SIG-M5 treated with dmso at 0.1 percent for 504 hours (cell line): ENCODE measurements around the gene OR6X1.

Source experiments
- DNase-seq: peaks from one replicate; lab custom pipeline; 2025; ENCODE audit not compliant: unreplicated experiment; lab: John Stamatoyannopoulos, UW

OR6X1 gene, protein sequence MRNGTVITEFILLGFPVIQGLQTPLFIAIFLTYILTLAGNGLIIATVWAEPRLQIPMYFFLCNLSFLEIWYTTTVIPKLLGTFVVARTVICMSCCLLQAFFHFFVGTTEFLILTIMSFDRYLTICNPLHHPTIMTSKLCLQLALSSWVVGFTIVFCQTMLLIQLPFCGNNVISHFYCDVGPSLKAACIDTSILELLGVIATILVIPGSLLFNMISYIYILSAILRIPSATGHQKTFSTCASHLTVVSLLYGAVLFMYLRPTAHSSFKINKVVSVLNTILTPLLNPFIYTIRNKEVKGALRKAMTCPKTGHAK

DNA sequence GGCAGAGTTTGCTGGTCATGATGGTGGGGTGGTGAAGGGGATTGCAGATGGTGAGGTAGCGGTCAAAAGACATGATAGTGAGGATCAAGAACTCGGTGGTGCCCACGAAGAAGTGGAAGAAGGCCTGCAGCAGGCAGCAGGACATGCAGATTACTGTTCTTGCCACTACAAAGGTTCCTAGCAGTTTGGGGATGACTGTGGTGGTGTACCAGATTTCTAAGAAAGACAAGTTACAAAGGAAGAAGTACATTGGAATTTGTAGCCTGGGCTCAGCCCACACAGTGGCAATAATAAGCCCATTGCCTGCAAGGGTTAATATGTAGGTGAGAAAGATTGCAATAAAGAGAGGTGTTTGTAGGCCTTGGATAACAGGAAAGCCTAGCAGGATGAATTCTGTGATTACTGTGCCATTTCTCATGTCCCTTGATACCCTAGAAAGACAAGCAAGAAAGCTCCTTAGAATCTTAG lies at the start of gene OR6X1:
Gene OR6X1, minus strand, starts transcription at position 418 of the 468 bp plus-strand sequence. Its CDS starts 0 bp downstream, at position 418.
- DNase-seq: no peak

DNA sequence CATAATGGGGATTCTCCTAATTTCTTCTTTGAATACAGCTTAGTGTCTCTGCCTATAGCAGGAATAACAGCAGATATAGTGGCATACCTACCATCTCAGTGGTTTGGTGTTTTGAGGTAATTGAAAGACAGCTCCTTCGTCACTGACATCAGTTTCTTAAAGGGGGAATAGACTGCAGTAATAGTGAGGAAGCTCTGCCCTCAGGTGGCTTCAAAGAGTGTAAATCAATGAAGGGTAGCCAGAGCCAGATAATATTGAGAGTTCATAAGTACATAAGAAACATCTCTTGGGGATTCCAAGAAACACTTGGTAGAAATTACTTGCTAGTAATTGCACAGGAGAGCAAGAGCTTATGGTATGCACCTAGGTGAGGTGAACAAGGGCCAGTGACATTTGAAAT lies 47.4 kb upstream of the OR6X1 start:
- no peak for DNase-seq

DNA sequence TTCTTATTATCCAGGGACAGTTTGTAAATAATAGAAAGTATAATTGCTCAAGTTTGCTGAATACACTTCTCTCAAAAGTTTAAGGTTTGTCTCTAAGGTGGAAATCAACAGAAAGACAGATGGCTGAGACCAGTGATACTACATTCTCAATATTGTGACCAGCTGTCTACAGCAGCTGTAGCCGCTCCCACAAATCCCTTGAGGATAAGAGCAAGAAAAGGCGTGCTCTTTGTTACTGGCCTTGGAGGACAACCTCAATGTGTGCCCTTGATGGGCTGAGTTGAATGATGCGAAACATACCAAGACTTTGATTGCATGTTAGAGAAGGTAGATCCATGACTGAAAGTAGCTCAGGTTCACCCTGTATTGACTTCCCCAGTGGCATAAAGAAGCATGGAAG lies 45.7 kb upstream of the OR6X1 start:
- DNase-seq: no peak

DNA sequence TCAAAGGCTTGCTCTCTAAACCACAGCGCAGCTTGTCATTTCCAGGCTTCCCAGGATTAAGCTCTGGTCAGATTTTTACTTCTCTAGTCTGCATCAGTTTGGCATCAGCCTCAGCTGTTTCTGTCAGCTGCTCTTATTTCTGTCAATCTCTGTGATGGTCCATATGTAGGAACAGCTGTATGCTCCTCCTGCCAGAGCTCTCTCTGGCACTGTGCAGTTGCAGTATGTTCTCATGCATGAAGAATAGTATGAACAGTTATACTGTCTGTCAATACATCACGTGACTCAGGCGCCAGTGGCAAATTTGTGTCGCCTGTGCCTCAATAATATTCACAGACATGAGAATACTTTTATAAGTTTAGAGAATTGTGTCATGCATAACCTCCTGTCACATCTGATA lies 45.1 kb upstream of the OR6X1 start:
- DNase-seq: no peak

DNA sequence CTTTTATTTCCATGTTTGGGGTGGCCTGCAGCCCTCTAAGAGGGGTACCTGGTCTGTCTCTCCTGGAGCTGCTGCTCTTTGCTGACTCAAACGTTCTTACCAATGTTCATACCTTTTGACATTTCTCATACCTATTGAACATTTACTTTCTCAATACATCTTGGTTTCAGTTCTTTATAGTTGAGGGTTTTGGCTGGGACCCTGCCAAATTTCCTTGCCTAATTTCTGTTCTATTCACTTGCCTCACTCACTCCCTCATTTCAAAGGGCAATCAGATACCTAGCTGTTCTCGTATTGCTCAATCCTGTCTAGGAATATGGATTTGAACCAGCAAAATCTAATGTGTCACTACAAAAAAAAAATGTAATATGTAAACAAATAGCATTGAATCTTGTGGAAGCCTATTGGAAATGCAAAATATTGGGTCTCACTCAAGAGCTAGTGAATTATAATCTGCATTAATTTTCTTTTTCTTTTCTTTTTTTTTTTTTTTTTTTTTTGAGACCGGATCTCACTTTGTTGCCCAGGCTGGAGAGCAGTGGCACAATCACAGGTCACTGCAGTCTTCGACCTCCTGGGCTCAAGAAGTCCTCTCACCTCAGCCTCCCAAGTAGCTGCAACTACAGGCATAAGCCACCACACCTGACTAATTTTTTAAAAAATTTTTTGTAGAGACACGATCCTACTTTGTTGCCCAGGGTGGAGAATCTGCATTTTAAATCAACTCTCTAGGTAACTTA lies 44.4 kb upstream of the OR6X1 start:
- DNase-seq: no peak

DNA sequence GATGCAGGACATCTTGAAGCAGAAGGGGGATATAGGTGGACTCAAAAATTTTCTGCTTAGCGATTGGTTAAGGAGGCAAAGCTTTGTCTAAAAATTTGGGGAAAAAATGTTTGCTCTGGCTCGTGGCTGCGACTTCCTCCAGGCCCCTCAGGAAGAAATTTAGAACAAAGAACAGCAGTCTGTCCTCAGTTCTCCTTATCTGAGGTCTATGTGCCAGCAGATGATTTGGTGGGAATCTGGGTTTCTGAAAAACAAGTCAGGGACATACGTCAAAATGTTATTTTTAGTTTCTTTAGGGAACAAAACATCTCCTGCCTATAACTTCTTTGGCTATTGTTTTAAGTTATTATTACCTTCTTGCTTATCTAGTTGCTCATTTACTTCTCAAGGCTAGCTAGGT lies 43.8 kb upstream of the OR6X1 start:
- no peak for DNase-seq

DNA sequence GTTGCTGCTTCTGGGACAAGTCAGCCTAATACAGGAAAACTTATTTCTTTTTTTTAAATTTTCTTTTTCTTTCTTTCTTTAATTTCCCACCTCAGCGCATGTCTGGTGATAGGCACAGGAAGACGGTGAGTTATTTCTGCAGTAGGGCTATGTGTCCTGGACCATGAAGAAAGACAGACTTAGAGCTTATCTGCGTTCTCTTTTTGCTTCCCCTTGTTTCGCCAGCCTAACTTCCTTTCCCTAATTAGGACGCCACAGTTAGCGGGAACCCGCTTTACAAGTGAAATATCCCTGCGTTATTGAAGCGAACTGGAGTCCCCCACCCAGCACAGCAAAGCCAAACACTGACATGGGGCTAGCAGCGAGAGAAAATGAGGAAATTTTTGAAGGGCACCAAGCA lies 43.2 kb upstream of the OR6X1 start:
- no peak for DNase-seq

DNA sequence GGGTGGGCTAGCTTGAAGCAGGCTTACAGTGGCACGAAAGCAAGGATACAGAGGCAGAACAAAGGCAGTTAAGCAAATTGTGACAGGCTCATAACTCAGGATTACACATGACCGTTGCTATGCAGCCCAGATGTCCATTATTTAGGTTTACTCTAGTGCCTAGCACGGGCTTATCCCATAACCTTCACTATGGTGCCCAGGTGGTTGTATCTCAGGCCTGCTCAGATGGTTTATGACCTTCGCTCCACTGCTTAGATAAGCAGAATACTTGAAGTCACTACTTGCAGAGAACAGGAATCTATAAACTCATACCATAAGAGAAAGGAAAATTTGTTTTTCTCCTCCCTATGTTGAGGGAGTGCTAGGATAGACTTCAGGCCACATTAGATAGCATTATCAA lies 42.8 kb upstream of the OR6X1 start:
- DNase-seq: no peak

DNA sequence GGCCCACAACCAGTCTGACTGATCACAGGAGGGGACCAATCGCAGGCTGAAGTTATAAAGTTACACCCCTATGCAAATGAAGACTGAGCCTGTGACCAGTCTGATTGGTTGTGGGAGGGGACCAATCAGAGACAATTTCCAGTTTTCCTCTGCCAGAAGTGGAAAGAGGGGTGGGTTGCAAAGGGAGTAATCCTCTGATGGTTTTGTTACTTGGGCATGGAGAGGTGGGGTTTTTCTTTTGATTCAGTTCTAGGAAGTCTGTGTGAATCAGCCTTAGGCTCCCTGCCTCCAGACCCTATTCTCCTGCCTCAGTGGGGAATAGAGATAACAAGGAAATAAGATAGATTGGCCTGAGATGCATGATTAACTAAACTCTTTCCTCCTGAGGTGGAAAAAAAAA lies 41.9 kb upstream of the OR6X1 start:
- DNase-seq: no peak

DNA sequence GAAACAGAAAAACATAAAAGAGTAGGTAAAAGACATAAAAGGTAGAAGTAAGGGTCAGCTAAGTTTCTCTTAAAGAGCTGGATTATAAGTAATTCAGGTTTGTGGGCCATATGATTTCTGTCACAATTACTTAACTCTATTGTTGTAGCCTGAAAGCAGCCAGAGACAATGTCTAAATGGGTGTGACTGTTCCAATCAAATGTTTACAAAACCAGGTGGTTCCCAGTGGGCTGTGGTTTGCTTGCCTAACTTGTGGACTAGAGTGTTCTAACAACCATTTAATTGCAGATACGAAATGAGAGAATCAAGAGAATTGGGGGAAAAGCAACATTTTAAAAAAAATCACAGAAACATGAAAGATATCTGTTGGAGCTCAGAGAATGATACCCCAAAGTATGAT lies 29.2 kb upstream of the OR6X1 start:
- no peak for DNase-seq

DNA sequence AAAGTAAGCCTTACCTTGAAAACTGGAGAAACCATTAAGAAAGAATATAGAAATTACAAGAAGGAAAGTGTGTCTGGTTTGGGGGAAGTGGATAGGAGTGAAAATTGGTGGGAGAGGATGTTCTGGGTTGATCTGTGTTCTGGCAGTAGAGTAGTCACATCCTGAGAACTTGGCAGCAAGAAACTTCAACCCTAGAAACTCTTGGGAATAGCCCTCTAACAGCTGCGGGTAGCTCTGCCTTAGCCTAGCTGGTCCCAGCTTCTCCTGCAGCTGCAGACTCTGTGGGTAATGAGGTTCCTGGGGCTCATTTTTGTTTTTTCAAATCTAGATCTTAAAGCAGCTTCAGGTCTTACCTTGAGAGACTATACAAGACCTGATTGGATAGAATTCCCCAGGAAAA lies 24.2 kb upstream of the OR6X1 start:
- no peak for DNase-seq

DNA sequence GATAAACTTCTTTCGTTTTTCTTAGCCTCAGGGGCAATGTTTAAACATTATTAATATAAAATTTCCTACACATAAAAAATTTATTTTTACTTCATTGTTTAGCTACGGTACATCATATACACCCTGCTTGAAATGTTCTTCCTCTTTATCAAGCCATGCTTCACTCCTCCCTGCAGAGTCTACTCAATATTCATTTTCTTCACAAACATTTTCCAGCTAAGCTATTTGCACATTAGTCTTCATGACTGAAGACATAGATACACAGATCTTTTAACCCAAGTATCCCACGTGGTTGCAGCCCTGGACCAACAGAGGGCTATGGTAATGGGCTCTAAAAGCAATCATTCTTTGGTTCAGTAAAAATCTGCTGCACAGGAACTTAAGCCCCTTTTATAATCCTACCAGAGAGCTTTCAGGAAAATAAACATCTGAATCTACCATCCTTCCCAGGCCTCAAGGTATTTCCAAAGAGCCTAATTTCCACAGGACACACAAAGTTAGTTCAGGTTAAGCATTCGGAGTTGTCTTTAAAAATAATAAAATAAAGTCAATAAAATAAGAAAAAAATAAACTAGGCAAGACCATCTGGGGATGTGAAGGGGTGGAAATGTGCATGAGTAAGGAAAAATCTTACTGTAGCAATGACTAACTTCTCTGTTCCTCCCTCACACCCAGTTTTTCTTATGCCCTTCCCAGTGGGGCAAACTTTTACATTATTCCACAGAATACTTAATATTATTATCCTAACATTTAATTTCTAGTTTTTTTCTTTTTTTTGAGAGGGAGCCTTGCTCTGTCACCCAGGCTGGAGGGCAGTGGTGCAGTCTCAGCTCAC lies 21.6 kb upstream of the OR6X1 start:
- no peak for DNase-seq

DNA sequence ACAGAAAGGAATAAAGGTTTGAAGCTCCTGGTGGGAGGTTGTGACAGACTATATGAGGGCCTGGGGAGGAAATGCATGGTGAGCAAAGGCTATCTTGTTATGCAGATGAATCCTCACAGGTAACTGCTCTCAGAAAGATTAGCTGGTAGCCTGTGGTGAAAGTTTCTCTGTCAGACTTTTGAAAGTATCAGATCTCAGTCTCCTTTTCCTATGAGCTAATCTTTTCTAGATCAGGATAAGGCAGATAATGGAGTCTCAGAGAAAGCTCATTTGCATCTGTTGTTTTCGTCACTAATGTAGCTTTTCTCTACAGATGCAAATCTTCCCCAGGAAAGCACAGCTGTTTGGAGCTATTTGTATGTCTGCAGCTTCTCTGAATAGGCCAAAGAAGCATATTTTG lies 21.0 kb upstream of the OR6X1 start:
- no peak for DNase-seq

DNA sequence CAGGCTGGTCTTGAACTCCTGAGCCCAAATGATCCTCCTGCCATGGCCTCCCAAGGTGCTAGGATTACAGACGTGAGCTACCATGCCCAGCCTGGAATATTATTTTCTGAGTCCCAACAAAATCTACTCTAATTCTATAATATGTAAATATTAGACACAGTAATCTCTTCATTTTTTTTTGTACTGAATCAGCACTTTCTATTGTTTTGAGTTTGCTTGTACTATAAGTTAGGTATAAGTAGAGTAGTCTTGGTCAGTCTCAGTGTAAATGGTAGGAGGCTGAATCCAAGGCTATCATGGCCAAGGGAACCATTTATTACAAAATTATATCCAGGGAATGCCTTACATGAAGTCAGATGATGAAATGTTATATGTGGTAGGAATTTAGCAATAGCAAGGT lies 19.6 kb upstream of the OR6X1 start:
- no peak for DNase-seq

DNA sequence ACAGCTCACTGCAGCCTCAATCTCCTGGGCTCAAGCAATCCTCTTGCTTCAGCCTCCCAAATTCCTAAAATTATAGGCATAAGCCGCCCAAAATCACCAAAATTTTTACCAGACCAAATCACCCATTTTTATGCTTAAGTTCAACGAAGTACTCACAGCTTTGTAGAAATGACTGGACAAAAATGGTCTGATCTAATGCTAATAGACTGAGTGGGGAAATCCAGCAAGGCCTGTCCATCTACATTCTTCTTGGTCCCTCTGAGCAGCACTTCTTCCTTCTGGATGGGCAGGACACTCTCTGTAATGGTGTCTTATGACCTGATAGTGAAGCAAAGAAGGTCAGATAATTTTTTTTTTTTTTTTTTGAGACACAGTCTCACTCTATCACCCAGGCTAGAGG lies 18.7 kb upstream of the OR6X1 start:
- no peak for DNase-seq

DNA sequence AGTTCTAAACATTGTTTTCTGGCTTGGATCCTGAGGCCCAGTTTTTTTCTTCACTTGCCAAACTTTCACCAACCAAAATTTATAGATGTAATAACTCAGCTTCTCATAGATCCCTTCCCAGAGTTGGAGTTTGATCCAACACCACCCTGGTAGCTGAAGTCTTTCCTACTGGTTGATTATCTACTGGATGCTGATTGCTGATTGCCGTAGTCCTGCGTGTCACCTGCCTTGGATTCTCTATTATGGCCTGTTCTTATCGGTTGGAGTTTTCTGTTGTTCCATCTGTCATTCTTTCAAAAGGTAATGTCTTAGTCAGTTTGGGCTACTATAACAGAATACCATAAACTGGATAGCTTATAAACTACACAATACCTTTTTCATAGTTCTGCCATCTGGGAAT lies 17.3 kb upstream of the OR6X1 start:
- no peak for DNase-seq

DNA sequence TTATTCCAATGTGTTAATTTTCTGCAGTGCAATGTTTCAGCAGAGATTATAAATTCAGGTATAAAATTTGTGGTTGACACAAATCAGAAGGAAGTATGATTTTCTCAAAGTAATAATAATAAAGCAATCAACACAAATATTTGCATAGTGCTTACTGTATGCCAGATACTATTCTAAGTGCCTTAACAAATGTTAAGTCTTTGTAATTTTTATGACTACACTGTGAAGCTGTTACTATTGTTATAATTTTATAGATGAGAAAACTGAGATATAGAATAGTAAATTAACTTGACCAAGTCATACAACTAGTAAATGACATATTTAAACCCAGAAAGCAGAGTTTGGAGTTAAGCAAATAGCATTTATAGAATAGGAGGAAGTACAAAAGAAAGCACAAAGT lies 16.4 kb upstream of the OR6X1 start:
- no peak for DNase-seq

DNA sequence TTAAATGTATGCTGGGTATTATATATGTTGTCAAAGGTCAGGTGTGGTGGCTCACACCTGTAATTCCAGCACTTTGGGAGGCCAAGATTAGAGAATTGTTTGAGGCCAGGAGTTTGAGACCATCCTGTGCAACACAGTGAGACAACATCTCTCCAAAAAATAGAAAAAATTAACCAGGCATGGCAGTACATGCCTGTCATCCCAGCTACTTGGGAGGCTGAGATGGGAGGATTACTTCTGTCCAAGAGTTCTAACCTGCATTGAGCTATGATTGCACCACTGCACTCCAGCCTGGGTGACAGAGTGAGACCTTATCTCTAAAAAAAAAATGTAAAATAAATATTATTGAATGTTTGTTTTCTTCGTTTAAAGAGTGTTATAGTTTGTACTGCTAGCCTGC lies 11.3 kb upstream of the OR6X1 start:
- DNase-seq: no peak

DNA sequence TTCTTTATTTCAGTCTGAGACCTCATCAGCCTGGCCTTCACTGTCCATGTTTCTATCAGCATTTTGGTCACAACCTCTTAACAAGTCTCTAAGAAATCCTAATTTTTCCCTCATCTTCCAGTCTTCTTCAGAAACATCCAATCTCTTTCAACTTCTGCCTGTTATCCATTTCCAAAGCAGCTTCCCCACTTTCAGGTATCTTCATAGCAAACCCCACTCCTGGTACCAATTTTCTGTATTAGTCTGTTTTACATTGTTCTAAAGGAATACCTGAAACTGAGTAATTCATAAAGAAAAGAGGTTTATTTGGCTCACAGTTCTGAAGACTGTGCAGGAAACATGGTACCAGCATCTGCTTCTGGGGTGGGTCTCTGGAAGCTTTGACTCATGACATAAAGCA lies 8.1 kb upstream of the OR6X1 start:
- DNase-seq: no peak

DNA sequence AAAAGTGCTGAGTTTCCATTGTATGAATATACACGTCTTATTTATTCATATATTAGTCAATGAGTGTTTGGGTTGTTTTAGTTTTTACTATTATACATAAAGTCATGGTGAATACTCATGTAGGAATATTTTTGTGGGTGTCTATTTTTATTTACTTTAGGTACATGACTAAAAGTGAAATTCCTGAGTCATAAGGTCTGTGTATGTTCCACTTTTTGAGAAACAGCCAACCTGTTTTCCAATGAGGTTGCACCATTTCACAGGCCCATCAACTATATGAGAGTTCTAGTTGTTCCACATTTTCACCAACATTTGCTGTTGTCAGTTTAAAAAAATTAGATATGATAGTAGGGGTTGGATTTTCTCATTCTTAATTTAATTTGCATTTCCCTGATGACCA lies 6.6 kb upstream of the OR6X1 start:
- no peak for DNase-seq

DNA sequence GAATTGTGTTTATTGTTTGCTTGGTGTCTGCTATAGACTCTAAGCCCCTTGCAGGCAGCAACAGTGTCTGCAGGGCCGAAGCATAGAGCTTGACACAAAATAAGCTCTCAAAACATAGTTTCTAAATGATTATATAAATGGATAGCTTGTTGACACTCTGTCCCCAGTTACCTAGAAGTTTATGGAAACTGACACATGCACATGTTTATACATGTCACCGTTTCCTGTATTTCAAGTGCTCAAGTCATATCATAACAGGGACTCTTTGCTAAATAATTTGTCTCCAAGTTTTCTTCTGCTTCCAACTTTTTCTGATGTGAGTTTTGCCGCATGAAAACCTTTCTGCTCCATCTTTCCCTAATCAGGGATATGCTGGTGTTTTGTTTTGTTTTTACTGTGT lies 3.7 kb upstream of the OR6X1 start:
- no peak for DNase-seq

DNA sequence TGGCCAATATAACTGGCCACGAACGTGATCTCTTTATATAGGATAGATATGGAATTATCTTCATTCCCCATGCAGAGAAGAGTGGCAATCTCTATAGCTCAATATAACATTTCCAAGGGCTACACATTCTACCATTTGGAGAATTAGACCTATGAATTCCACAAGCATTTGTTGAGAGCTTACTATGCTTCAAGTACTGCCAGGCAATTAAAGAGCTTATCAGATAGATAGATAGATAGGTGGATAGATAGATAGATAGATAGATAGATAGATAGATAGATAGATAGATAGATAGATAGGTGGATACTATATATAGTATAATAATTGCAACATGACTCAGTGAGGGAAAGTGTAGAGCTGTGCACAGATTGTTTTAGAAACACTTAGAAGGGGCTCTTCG lies 1.5 kb upstream of the OR6X1 start:
- no peak for DNase-seq
